ENCODE results near the gene SV2B.
A peak's percentile ranks its signal among the peaks of the same experiment; 100 is the strongest.

The SV2B gene

DNA sequence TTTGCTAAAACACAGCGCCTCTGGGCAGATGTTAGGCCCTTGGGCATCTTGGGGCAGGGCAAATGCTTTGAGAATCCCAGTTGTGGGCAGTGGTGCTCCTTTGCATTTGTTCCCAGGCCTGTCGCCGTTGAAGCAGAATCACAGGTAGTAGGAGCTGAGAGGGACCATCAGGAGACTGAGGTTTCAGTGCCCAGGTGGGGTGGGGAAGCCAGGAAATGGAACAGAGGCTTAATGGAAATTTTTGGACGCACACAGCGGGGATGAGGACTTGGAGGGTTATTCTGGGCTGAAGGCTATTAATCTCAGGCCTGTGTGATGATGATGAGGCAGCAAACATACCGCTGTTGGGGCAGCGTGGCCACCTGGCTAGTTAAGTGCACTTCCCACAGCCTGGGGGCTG lies 99.5 kb downstream of the SV2B start:
- DNase-seq: no peak

DNA sequence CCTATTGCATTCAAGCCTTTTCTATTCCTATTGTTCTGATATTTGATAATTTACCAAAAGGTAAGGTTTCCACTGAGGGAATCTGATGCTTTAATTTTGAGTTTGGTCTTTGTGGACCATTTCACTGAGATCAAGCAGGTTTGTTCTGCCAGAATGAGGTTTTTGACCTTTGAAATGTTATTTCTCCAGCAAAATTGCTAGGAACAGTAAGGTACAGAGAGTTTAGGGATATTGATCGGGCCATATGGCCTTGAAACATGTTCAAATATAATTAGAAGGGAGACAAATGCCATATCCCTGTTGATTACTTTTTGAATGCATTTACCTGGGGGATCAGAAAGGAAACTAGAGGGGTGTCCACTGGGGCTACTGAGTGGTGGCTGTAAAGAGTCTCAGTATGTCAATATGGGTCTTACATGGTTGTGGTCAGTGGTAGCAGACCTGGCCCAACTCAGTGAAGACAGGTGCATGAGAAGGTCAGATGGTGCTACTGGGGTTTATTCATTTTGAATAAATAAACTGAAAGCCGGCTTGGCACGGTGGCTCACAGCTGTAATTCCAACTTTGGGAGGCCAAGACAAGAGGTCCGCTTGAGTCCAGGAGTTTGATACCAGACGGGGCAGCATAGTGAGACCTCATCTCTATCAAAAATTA lies 100.2 kb downstream of the SV2B start:
- no peak for DNase-seq

DNA sequence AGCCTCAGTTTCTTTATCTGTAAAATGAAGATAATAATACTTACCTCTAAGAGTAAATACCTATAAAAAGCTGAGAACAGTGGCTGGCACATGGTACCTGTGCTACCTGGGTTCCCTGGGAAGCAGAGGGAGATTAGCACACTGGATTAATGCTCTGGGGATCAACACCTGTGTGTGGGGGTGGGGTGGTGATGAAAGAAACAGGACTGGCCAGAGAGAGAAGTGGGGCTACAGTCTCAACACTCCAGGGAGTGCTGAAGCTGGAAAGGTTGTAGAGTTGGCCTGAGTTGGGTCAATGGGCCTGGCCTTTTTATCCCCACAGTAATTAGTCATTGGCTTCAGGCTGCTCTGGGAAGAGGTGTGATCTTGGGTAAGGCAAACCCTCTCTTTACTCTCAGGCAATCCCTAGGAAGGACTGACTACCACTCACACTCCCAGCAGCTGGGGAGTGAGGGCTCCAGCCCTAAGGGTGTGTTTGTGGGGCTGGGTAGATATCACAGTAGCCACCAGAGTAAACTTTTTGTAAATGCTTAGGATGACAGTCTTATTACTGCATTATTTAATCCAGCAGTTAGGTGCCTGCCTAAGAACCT lies 102.5 kb downstream of the SV2B start:
- no peak for DNase-seq

DNA sequence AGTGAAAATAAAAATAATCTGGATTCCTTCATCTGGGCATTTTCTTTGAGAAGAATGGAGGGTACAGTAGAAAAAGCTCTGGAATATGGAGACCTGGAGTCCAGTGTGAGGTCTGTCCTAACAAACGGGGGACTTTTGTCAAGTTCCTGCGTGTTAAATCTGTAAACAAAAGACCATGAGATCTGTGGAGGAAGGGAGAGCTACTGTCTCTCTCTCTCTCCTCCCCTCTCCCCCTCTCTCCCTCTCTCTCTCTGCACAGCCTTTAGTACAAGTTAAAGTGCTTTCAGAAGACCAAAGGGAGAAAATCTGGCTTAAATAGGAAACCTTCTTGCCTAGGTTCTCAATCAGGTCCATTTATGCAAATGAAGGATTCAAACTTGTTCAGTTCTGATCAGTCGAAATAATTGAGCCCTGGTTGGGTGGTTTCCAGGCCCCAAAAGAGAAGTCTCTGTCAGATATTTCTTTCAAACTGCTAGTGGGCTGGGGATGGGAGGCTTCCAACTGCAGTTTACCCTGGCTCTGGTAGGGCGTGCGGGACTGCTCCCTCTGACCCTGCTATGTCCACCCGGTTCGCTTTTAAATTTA lies 103.7 kb downstream of the SV2B start:
- no peak for DNase-seq

DNA sequence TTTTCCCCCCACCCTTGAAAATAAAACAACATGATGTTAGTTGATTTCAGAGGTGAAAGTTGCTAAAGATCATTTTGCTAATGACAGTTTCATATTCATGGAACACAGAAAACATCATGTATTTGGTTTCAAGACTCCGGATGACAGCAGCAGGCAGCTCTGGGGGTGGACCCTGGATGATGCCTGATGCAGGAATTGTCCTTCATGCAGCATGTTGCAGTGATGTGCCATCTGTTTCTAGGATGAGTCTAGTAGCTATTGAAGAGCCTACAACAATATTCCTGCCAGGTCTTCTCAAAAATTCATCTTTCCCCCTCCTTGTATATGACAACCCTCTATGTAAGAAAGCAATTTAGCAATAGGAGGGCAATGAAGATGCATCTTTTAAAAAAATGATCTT lies 108.3 kb downstream of the SV2B start:
- DNase-seq: no peak

DNA sequence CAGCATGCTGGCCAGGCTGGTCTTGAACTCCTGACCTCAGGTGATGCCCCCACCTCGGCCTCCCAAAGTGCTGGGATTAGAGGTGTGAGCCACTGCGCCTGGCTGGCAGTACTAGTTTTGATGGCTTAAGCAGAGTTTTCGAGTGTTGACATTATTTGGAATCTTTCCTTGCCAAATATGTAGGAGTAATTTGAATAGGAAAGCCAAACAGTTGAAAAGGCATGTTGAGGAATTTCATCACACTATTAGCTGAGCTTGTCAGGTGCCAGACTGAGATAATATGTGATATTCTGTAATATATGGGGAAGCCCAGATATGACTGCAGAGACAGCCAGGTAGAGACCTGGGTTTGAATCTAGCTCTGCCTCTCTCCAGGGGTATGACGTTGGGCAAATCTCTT lies 109.3 kb downstream of the SV2B start:
- DNase-seq: no peak

DNA sequence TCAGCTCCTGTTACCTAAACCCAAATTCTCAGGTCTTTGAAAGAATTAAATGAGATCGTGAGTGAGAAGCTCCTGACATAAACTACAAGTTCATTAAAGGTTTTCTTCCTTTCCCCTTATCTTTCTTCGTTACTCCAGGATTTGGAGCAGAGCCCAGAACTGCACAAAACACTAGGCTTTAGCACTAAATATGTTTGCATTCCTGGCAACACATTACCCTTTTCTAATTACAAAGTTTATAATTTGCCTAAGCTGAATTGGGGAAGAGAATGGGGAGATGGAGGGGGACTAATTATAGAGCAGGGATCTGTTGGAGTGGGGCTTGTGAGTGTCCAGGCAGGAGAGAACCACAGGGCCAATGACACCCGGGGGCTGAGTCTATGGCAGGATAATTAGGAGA lies 109.7 kb downstream of the SV2B start:
- no peak for DNase-seq

DNA sequence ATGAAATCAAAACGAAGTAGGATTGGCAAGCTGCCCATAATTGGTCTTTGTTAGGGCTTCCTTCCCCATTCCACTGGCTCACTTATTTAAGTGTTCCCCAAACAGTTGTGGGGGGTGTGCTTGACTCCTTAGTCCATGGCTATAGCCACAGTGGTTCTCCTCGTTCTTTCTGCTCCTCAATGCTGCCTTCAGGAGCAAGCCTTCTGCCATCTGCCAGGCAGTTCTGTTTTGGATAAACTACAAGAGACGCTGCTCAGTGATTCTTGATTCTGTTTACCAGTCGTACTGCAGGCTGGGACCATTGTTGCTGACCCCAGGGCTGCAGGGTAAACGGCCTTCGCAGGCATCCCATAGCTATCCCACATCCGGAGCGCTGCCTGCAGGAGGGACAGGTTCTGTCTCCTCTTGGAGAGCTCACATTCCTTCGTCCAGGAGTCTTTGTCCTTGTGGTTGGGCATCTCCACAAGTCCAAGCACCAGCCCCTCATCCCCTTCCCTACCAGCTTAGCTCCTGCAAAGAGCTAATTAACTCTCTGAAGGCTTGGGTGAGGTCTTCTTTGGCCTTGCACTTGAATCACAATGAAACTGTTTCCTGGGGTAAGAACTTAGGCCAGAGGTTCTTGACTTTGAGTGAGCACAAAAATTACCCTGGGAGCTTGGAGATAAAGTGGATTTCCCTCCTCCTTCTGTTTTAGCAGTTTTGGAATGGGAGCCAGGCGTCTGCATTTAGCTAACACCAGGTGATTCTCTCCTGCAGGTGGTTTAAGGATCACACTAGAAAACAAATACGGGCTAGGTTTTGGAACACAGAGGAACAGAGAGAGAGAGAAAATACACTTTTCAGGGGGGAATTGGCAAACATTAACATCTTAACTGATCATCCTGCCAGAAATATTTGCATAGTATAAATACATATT lies 114.9 kb downstream of the SV2B start:
- no peak for DNase-seq

DNA sequence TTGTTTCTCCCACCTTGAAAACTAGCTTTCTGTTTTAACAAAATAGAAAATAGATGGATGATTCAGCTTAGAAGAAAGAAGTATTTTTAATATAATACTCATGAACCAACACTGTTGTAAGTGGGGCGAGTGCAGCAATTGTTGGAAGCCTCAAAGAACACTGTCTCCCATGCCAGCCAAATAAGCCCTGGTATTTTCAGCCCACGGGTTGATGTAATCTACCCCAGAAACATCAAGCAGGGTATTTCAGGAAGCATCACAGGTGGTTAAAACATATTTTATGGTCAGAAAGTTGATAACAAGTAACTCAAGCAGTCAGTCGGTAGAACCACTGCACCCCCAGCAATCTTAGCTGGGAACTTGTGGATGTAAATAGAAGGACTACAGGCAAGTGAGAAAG lies 115.9 kb downstream of the SV2B start:
- no peak for DNase-seq

DNA sequence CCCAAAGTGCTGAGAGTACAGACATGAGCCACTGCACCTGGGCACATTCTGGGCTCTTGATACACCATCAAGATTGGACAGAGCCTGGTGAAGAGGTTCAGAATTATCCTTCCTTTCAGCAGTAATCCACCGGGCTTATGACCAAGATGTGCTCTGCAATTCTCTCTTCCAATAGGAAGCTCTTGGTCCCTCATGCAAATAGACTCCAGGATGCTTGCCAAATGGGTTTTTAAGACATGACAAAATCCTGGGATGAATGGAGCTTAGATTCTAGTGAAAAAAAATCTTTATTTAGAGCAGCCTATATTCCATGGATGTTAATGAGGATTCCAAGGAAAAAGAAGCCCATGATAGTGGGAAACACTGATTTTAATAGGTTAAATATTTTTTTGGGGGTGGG lies 119.1 kb downstream of the SV2B start:
- DNase-seq: no peak

DNA sequence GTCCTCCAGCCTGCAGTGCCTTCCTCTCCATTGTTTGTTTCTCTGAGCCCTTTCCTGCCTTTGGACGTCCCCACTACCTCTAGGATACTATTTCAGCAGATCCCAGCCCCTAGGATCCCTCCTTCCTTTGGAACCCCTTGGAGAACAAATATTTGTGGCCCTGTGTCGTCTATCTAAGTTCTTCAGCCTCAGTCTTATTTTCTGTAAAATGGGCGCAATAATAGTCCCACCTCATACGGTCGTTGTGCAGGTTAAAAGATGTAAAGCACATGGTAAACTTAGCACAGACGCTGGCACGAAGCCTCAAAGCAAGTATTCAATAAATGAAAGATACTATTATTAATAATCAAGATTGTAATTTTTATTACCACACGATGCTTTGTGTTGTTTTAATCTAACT lies 122.0 kb downstream of the SV2B start:
- DNase-seq: no peak

DNA sequence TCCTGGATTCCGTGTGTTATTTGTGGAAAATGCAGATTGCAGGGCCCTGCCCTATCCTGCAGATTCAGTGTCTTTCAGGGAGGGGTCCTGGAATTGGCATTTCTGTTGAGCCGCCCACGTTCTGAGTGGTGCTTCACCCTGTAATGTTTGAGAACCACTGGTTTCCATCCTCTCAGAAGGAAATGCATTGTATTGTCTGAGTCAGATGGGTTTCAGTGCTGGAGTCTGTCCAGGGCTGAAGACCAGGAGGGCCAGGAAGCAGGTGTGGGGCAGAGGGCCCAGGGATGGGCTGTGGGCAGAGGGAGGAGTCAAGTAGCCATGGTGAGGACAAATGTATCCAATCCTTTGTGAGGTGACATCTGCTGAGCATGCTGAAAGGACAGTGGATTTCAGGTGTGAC lies 123.8 kb downstream of the SV2B start:
- DNase-seq: no peak

DNA sequence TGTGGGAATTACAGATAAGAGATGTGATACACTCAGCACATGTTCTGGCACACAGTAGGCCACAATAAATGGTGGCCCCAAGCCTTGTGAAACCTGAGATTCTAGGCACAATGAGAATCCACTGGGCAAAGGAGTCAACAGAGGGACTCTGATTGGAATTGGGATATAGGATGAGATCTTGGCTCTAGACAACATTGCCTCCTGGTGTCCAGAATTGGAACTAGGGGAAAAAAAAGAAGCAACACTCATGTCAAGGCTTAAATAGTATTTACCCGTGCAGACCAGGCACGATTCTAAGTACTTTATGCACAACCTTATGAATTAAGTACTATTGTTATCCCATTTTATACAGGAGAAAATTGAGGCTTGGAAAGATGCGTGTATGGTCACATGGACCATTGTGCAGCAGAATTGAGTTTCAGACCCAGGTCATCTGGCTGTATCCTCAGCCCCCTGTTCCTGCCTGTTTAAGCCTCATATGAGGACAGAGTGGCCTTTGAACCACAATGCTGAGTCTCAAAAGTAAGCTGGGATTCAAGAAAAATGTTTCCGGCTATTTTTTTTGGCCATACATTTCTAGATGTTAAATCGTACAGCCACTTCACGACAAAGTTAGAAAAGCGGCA lies 124.8 kb downstream of the SV2B start:
- DNase-seq: peak; percentile 54

DNA sequence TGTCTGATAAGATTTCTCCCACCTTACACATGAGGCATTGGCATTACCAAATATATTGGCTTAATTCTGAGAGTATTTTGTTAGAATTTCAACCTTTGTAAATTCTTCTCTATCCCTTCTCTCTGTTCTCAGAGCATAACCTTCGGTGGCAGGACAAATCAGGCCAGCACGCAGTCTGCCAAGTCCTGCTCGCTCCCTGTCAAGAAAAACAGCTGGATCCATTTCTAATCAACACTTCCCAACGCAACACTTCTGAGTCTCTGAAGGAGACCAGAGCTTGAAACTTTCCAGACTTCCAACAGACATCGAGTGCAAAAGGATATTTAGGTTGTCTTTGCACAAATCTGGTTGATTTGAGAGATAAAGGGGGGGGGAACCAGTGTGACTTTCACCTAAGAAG lies 125.7 kb downstream of the SV2B start:
- DNase-seq: no peak

DNA sequence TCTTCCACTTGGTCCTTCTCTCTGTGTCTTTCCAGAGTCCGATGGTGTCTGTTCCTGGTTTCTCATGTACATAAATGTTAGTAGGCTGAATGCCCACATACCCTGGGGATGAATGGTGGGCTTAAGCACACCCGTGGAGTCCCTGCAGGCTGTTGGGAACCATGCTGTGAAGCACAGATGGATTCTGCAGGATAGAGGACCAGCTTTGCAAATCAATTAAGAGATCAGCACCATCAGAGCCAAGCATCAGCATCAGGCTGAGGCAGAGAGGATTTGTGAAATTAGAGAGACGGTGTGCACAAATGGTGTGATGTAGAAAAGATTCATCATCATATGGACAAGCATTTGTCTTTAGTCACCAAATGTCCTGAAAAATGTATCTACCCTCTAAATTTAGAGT lies 127.1 kb downstream of the SV2B start:
- no peak for DNase-seq

DNA sequence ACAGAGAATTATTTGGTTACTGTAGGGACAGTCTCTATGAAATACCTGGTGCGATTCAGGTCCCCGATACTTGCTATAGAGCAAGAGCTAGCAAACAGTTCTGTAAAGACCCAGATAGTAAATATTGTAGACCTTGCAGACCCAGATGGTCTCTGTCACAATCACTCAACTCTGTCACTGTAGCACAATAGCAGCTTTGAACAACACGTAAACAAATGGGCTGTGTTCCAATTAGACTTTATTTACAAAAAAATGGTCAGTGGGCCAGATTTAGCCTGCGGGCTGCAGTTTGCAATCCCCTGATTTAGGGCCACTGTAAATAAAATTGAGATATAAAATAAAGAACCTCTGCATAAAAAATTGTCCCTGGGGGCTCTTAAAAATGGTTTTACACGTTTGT lies 127.7 kb downstream of the SV2B start:
- no peak for DNase-seq

DNA sequence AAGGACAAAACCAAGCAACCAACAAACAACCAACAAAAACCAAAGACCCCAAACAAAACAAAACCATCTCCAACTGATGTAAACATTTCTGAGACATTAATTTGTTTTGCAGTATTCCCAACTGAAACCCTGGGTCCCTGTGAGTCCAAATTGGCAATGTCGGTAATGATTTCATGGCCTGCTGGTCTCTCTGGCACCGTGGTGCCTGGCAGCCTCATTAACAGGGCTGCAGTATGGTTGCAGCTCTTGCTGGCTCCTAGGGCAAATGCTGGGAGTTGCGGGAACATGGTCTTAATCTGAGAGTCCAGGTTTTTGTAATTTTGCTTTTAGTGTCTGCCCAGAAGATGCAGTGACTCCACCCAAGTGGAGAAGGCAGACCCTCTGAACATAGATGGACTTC lies 128.3 kb downstream of the SV2B start:
- no peak for DNase-seq

DNA sequence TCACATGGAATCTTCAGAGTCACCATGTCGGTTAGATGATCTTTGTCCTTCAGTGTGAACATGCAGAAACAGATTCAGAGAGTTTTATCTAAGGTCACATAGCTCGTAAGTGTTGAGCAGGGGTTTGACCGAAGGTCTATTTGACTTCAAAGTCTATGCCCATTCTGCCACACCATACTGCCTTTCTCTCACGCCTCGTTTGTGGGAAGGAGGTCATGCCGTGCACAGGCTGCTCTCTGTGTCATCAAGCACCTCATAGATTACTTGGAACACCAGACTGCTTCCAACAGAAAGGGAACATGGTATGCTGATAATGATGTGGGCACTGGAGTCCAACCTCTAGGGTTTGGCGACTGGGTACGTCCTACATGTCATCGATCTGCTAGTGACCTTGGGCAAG lies 128.8 kb downstream of the SV2B start:
- DNase-seq: no peak

DNA sequence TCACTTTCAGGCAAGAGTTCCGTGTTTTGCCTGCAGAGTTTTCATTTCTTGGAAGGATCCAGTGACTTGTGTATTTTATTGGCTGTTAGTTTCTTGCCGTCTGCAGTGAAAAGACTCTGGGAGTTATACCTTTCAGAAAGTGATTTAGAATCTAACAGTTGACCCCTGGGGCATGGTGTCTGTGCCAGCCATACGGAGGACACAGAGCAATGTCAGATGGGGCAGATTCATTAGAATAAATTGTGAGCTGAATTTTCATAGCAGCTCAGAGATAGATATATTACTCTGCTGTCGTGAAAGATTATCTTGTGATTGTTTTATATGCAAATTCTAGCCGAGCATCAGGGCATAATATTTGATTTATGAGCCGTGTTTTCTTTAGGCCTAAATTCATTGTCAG lies 131.6 kb downstream of the SV2B start:
- no peak for DNase-seq

DNA sequence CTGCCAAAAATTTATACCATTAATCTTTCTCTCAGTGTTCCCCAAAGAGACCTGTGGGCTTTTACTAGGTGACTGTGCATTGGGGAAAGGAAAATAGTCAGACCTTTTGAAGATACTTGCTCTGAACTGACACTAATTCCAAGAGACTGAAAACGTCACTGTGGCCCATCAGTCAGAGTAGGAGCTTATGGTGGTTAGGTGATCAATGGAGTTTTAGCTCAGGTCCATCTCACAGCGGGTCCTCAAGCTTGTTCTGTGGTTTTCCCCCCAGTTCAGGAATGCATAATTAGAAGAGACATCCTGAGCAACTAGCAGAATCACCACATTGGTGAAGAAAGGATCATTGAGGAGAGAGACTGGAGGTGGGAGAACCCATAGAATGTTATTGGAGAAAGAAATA lies 134.7 kb downstream of the SV2B start:
- no peak for DNase-seq

DNA sequence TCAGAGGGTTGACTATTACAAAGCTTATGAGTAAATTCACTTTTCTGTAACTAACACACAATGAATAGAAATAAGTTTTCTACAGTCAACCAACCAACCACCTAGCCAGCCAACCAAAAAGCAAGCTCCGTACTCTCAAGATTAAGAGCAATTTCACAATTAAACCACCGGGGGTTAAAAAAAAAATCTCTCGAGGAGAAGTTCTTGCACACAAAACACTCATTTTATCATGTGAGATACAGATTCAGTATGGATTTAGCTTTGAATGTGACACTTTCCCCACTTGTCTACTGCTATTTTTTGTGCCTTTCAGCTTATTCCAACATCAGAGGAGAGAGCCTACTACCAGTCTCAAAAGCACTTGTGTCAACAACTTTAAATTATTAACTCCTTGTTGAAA lies 135.3 kb downstream of the SV2B start:
- DNase-seq: no peak

DNA sequence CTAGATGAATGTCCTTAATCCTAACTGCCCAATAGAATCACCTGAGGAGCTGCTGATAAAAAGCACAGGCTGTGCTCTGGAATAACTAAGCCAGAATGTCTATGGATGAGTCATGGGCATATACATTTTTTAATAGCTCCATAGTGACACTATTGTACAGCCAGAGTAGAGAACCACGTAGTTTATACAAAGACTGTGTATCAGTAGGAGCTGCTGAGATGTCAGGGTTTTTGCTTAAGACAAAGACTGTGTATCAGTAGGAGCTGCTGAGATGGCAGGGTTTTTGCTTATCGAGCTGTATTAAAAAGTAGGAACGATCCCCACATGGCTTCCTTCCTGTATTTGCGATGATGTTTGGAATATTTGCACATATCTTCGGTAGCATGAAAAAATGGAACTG lies 137.4 kb downstream of the SV2B start:
- DNase-seq: no peak

DNA sequence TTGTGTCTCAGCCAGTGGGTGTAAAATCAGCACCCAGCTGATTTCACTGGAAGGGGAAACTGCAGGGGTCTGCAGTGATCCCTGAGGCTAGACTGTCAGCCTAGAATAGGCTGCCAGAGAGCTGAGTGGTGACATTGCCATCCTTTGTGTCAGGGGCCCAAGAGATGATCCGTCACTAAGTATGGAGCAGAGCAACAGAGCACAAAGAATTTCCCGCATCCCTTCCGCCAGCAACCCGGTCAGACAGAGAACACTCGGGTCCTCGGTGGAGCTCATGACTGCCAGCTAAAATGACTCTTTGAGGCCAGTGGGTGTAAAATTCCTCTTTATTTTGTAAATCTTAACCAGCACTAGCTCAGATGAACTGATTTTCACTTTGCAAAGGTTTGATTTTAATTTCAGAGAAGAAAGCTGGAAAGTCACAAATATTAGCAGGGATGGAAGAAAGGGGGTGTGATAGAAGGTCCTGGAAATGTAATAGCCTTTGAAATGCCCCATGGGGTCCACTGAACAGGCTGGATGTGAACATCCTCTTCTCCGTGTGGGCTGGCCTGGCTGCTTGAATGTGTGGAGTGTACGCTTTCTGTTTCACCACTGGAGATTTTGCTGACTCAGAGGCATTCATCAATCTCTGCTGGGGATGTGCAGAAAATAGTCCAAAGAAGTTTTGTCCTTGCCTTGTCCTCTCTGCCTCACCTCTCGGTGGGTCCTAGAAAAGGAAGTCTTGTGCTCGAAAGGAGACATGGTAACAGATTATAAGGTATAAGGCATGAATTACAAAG lies 138.8 kb downstream of the SV2B start:
- peak; percentile 64 for DNase-seq
